Measurements from ENCODE around the gene SH3GL2.

GRCh38 chr9:17635115-17635890 lies 56.4 kb downstream of the SH3GL2 start:
- no peak for TF ChIP-seq CTCF (IDR thresholded peaks at IDR 0.05)
- no peak for TF ChIP-seq ZFX (IDR thresholded peaks at IDR 0.05; ENCODE audit: borderline replicate concordance)

All from 22Rv1 (cell line).